CD4-positive, alpha-beta T cell treated with Interleukin-4 for 1 hour (primary cell): ENCODE results near the gene MCM7.

Experiments used
- DNase-seq, 2 donors: peaks; one replicate each; pipeline ENCODE4 v3.0.0-alpha.2; 2020 to 2022

Gene MCM7

DNA sequence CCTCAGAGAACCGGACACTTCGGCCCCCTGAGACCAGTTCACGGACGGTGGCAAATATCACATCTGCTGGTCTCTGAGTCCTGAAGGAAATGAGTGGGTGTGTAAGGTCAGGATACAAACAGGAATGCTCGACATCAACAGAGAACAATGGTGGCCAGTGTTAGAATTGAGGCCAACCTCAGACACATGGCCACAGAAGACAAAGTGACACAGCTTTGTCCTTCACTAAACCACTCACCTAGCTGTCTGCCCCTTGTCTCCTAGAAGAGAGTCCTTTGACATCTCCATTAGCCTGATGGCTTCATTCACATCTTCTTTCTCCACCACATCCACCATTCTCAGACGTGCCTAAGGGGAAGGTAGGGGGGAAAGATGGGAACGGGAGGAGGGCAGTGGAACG is 8.1 kb downstream of the MCM7 start:
- no peak for DNase-seq

- DNase-seq: no peak
Observed at GRCh38 chr7:100091411-100092181, 9.6 kb downstream of the MCM7 start.

DNA sequence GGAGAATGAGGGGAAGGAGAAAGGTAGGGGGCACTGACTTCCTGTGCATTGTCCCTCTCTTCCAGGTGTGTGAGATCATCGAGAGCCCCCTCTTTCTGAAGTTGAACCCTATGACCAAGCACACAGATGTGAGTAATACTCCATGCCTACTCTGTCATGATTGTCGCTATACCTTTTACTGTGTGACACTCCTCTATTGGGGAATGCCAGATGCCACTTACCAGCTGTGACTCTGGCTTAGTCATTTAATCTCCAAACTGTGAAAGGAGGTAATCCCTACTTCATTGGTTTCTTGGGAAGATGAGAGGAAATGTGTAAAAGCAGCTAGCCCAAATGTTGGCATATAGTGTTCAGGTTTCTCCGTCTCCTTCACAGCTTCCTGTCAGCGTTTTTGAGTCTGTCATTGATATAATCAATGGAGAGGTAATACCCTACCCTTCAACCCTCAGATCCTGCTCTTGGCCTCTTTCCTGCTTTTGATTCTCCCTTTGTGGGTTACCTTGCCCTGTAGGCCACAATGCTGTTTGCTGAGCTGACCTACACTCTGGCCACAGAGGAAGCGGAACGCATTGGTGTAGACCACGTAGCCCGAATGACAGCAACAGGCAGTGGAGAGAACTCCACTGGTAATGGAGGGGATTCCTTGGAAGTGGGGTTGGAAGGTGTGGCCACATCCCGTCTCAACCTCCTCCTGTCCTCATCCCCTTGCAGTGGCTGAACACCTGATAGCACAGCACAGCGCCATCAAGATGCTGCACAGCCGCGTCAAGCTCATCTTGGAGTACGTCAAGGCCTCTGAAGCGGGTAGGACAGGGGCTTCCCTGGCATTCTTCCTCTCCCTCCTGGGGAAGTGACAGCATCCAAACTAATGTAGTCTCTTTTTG is 10.4 kb downstream of the MCM7 start:
- no peak for DNase-seq

DNA sequence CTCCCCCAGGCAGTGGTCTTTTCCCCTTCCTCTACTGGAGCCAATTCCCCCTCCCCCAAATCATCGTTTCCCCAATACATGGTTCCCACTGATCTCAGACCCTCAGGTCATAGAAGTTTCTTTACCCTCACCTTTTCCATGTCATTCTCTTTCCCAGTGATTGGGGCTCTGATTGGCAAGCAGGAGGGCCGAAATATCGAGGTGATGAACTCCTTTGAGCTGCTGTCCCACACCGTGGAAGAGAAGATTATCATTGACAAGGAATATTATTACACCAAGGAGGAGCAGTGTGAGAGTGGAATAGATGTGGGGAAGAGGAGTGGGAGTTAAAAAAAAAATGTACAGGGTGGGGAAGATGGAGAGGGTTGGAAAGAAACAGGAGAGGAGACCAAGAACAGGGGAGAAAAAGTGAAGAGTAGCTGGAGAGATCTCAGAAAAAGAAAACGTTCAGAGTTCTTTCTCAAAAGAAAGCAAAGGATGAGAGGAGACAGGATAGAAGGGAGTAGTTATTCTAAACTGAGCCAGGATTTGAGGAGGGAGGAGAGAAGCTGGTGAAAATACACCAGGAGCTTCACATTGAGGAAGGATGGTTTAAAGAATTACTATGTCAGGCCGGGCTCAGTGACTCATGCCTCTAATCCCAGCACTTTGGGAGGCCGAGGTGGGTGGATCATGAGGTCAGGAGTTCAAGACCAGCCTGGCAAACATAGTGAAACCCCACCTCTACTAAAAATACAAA is 11.6 kb downstream of the MCM7 start:
- DNase-seq: no peak

DNA sequence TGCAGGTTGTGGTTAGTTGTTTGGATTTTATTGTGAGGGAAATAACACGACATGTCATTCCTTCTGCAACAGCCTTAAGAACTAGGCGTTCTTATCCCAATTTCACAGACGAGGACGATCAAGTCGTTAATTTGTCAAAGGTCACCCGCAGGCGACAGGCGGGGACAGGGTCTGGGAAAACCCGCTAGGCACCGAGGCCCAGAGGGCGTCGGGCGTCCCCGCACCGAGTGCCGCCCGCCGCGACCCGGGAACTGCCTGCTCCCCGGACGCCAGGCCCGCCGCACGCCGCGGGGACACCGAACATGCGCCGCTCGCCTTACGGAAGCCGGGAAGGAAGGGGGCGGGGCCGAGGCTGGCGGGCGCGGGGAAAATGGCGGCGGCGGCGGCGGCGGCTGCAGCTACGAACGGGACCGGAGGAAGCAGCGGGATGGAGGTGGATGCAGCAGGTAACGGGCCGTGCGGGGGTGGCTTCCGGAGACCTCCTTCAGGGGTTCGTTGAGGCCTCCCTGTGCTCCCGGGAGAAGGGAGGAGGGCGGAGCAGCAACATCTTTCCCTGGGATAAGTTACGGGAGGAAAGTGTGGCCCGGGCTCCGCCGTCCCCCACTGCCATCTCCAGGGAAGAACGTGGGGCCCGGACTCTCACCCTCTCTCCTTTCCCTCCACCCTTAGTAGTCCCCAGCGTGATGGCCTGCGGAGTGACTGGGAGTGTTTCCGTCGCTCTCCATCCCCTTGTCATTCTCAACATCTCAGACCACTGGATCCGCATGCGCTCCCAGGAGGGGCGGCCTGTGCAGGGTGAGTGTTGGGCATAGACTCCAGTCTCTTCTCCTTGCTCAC is 12.4 kb downstream of the MCM7 start, which contains the start of gene COPS6:
TSS of gene COPS6 (plus strand) at position 349 of the 837 bp plus-strand sequence. CDS start at position 371, 22 bp downstream.
- DNase-seq: peak; percentile 77 to 87

GRCh38 chr7:100088095-100088620 is 13.0 kb downstream of the MCM7 start:
- DNase-seq: no peak

DNA sequence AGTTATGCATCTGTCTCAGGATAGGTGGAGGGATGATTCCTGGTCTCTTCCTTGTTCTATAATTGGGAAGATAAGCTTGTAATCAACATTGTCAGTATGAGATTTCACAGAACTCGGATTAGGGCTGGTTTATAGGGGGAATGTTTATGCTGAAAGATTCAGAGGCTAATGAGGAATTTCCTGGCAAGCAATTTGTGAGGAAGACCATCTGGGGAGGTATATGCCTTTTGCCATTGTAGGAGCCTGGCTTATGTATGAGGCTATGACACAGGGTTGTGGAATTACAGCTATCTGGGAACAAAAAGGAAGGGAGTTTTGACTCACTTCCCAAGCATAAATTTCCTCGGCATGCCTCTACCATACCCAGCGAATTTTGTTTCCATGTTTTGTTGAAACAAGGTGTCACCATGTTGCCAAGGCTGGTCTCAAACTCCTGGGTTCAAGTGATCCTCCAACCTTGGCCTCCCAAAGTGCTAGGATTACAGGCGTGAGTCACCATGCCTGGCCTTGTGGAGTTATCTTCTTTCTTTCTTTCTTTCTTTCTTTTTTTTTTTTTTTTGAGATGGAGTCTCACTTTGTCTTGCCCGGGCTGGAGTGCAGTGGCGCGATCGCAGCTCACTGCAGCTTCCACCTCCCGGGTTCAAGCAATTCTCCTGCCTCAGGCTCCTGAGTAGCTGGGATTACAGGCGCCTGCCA is 14.0 kb downstream of the MCM7 start:
- DNase-seq: no peak

DNA sequence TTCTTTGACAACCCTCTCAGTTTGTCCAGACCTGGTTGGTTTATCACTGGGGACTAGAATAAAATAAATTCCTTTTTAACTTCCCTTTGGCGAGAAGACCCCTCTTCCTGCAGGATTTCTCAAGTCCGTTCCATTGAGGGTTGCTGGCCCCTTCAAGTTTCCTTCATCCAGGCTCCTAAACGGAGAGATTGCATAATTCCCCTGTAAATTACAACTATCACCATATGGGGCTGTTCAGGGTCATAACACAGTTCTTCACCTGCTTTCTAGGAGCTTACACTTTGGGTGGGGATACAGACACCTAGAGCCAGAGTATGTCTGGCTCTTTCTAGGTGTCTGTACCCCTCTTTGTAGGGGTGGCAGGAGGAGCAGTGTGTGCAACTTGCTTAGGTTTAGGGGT is 15.7 kb downstream of the MCM7 start:
- DNase-seq: no peak

- no peak for DNase-seq
Observed at GRCh38 chr7:100082978-100083377, 18.2 kb downstream of the MCM7 start.

DNA sequence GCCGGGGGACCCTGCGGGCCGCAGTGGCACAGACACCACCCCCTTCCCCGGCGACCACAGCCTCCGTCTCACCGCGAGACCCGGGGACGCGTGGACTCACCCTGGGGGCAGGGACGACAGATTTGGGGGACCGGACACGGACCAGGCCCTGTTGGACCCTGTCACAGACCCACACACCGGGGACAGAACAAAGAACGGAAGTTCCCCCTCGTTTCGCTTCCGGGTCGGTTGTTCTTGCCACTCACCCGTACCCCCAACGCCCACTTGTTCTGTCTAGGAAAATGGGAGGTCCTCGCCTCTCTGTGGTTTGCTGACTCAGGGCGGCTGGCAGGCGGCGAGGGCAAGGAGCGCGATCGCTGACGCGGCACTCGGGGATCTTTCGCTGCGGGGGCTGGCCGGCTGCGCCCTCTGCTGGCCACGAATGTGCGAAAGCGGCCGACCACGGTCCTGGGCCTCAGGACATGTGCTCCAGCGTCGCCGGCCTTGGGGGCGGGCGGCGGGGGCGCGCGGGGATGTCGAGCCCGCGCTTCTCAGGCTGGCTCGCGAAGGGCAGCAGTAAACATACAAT is 19.6 kb downstream of the MCM7 start, which contains the start of gene ZNF3:
TSS of gene ZNF3 (minus strand) at position 189 of the 568 bp plus-strand sequence. CDS start 4,366 bp downstream, outside the sequence.
- peak; percentile 99 for DNase-seq

DNA sequence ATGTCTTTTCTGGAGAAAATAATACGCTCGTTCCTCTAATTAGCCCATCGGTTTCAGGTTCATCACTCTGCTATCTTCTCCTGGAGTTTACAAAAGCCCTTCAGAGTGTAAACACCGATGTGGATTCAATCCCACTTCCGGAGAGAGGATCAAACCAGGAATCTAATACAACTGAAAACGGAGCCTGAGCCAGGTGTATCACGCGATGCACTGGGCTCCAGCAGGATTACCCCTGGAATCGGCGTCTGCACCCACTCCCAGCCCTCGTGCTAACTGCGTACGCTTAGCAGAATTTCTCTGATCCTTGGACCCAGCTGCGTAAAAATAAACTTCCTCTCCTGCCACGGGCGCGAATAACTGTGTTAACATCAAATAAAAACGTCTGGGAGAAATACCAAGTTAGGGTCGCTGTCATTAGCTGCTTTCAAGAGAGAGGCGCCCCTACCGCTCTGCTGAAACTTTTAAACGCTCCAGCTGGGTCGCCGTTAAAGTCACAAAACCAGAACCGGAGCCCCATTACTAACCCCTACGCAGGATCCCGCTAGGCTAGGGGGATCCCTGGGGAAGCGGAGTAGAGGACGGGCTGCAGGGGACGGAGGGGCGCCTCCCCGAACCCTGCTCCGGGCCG is 20.2 kb downstream of the MCM7 start:
- DNase-seq: peak in 1 of 2 donors; percentile 12

GRCh38 chr7:100079024-100079560 is 22.1 kb downstream of the MCM7 start:
- DNase-seq: no peak

- DNase-seq: no peak
Observed at GRCh38 chr7:100077205-100077604, 24.0 kb downstream of the MCM7 start.

- DNase-seq: no peak
Observed at GRCh38 chr7:100075418-100075817, 25.8 kb downstream of the MCM7 start.

DNA sequence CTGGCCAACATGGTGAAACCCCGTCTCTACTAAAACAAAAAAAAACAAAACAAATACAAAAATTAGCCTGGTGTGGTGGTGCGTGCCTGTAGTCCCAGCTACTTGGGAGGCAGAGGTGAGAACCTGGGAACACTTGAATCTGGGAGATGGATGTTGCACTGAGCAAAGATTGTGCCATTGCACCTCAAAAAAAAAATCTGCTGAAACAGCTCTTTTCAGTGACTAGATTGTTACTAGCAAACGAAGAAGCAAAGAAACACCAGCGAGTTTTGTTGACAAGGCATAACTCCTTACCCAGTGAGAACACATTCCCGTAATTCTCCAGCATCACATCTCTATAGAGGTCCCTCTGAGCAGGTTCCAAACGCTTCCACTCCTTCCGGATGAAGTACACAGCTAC is 26.4 kb downstream of the MCM7 start:
- DNase-seq: no peak

DNA sequence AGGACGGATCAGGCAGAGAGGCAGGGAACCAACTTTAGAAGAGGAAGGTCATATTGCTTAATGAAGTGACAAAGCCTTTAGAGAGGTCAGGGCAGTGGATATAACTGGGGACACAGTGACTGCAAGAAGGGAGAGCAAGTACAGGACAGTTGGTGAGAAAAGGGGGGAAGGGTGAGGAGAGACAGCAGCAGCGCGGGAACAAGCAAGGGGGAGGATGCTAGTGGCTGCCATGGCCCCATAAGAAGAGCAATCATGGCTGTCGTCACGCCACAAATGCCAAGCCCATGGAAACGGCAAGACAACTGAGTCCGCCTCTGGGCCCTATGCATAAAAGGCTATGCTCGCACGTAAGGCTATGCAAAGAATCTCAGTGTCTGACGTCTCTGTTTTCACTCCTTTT is 28.7 kb downstream of the MCM7 start:
- no peak for DNase-seq

- no peak for DNase-seq
Observed at GRCh38 chr7:100071018-100071723, 30.0 kb downstream of the MCM7 start.

DNA sequence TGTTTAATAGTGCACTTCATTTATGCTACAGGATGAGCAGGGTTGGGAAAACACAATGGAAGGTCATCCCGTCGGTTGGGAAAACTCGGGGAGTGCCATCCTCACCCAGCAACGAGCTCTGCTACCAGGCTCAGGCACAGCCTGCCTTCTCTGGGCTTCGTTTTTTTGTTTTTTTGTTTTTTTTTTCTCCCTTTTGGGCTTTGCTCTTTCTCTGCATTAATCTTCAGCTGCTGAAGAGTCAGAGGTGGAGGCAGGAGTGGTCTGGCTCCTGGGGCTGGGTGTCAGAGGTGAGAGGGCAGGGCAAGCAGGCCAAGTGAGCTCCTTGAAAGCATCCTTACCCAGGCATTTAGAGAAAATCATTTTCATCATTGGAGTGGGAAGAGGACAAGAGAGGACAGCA is 31.2 kb downstream of the MCM7 start:
- no peak for DNase-seq

DNA sequence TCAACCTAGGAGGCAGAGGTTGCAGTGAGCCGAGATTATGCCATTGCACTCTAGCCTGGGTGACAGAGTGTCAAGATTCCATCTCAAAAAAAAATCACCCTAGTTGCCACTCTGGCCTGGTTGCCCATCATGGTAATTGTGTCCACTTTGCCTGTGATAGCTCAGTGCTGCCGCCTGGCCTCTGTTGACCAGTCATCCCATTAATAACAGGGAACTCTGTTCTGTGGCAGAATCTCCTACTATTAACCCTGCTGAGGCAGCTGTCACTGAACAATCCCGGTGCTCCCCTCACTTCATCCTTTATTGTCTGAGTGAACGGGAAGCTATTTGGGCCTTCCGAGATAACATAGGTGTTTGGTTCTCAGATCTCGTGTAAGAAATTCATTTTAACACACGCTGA is 34.2 kb downstream of the MCM7 start:
- no peak for DNase-seq
